Loucy (cell line): ENCODE measurements around the gene AGBL1.

Source experiments
- H2AFZ ChIP-seq: fragments of 200-600 bp; sonication (generic); 2 replicates; pipeline ENCODE4 v1.6.0; 2016; ENCODE audit warnings: antibody characterized with exemption, mild to moderate bottlenecking, low read length, moderate library complexity
- H3F3A ChIP-seq: fragments of 200-600 bp; 2 replicates; pipeline ENCODE4 v1.6.0; 2016; ENCODE audit warnings: antibody characterized with exemption, low read depth, mild to moderate bottlenecking
- H3K27me3 ChIP-seq: fragments of 200-600 bp; sonication (generic); 2 replicates; pipeline ENCODE4 v1.6.1; 2014; ENCODE audit warnings: low read length, mild to moderate bottlenecking; ENCODE audit not compliant: insufficient read depth, poor library complexity, severe bottlenecking
- H3K36me3 ChIP-seq: fragments of 200-600 bp; sonication (generic); 2 replicates; pipeline ENCODE4 v1.6.1; 2016; ENCODE audit warnings: low read length; ENCODE audit not compliant: insufficient read depth
- H3K4me1 ChIP-seq: fragments of 200-600 bp; sonication (generic); 2 replicates; pipeline ENCODE4 v1.5.1; 2014; ENCODE audit warnings: low read length, mild to moderate bottlenecking; ENCODE audit not compliant: insufficient read depth, poor library complexity, severe bottlenecking
- H3K4me2 ChIP-seq: fragments of 200-600 bp; sonication (generic); 2 replicates; pipeline ENCODE4 v1.6.0; 2014; ENCODE audit warnings: antibody characterized with exemption, low read length, low read depth, mild to moderate bottlenecking; ENCODE audit not compliant: poor library complexity, severe bottlenecking
- H3K4me3 ChIP-seq: fragments of 200-600 bp; sonication (generic); 2 replicates; pipeline ENCODE4 v1.5.1; 2014; ENCODE audit warnings: low read length, mild to moderate bottlenecking, mixed read lengths; ENCODE audit not compliant: poor library complexity, severe bottlenecking
- H3K79me2 ChIP-seq: fragments of 200-600 bp; sonication (generic); 2 replicates; pipeline ENCODE4 v1.6.1; 2014; ENCODE audit warnings: low read length; ENCODE audit not compliant: insufficient read depth
- H3K9ac ChIP-seq: fragments of 200-600 bp; sonication (generic); 2 replicates; pipeline ENCODE4 v1.6.0; 2014; ENCODE audit warnings: mild to moderate bottlenecking, low read depth, low read length, moderate library complexity; ENCODE audit not compliant: poor library complexity, severe bottlenecking
- H3K9me2 ChIP-seq: fragments of 200-600 bp; sonication (generic); replicated peaks from 2 replicates; pipeline ENCODE4 v1.6.1; 2016; ENCODE audit warnings: low read depth, low read length, mixed read lengths
- H3K9me3 ChIP-seq: fragments of 200-600 bp; sonication (generic); 2 replicates; pipeline ENCODE4 v1.6.1; 2014; ENCODE audit warnings: mild to moderate bottlenecking, antibody characterized with exemption, low read length, low read depth; ENCODE audit not compliant: insufficient read depth
- H4K20me1 ChIP-seq: fragments of 200-600 bp; sonication (generic); 2 replicates; pipeline ENCODE4 v1.6.0; 2014; ENCODE audit warnings: antibody characterized with exemption, low read length, mild to moderate bottlenecking; ENCODE audit not compliant: insufficient read depth, poor library complexity, severe bottlenecking
- EZH2phosphoT487 ChIP-seq: fragments of 200-600 bp; IDR thresholded peaks from 2 replicates; pipeline ENCODE4 v1.6.1; 2018; ENCODE audit warnings: antibody characterized with exemption, mild to moderate bottlenecking, moderate library complexity, borderline replicate concordance
- TF ChIP-seq, protein P1 (sequence below): fragments of 200-600 bp; sonication (generic); conservative IDR thresholded peaks from 2 replicates; pipeline ENCODE4 v1.5.1; 2014; ENCODE audit warnings: mild to moderate bottlenecking, antibody characterized with exemption, low read length

AGBL1 gene

DNA sequence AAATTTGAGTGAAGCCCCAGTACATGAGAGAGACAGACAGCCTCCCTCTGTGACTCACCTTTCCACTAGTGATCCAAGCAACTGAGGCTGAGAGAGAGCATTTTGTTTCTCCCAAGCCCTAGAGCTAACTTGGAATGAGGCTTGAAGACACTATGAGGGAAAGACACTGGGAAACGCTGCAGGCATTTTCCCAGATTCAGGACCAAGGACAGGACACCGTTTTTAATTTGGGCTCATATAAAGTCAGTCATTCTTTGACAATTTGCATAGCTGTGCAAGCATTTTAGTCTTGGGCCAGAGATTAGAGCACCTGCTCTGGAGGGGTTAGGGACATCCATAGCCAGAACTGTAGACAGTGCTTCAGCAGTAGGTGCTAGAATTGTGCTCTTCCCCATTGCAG lies 249.0 kb downstream of the AGBL1 start:
- Histone ChIP-seq H3K4me3 (no peak overlapping the region), H3K36me3 (no peaks in the 10 kb centered on the region), H3K79me2 (no peaks in the 10 kb centered on the region), H3K4me1 (no peaks in the 10 kb centered on the region), H3F3A (no peaks in the 10 kb centered on the region), H3K27me3 (no peaks in the 10 kb centered on the region), H2AFZ (no peak overlapping the region), H3K9me3 (no peaks in the 10 kb centered on the region), H4K20me1 (no peaks in the 10 kb centered on the region), H3K9ac (no peak overlapping the region), H3K4me2 (no peak overlapping the region), H3K9me2 (peaks cover 6% of the 10 kb centered on the region; the same call in 1 of the 2 replicates)
- no peak for TF ChIP-seq EZH2phosphoT487
- TF ChIP-seq, protein P1, sequence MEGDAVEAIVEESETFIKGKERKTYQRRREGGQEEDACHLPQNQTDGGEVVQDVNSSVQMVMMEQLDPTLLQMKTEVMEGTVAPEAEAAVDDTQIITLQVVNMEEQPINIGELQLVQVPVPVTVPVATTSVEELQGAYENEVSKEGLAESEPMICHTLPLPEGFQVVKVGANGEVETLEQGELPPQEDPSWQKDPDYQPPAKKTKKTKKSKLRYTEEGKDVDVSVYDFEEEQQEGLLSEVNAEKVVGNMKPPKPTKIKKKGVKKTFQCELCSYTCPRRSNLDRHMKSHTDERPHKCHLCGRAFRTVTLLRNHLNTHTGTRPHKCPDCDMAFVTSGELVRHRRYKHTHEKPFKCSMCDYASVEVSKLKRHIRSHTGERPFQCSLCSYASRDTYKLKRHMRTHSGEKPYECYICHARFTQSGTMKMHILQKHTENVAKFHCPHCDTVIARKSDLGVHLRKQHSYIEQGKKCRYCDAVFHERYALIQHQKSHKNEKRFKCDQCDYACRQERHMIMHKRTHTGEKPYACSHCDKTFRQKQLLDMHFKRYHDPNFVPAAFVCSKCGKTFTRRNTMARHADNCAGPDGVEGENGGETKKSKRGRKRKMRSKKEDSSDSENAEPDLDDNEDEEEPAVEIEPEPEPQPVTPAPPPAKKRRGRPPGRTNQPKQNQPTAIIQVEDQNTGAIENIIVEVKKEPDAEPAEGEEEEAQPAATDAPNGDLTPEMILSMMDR: no peak

DNA sequence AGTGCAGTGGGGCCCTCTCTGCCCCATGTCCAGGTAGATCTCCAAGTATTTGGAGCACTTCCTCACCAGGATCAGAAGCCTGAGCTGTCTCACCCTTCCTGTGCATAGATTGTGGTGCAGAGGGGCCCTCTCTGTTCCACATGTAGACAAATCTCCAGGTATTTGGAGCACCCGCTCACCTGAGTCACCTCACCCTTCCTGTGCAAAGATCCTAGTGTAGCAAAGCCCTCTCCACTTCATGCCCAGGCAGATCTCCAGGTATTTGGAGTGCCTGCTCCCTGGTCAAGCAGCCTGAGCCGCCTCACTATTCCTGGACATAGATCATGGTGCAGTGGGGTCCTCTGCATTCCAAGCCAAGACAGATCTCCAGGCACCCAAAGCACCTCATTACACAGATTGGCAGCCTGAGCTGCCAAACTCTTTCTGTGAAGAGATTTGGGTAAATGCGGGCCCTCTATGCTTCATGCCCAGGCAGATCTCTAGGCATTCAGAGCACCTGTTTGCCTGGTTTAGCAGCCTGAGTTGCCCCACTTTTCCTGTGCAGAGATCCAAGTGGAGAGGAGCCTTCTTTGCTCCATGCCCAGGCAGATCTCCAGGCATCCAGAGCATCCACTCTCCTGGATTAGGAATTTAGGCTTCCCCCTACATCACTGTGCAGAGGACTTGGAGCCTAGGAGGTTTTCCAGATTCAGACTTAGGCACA lies 249.8 kb downstream of the AGBL1 start:
- Histone ChIP-seq H3K9ac (no peak overlapping the region), H3K9me2 (peaks cover 5% of the 10 kb centered on the region; the same call in 1 of the 2 replicates), H4K20me1 (no peaks in the 10 kb centered on the region), H3K9me3 (no peaks in the 10 kb centered on the region), H3K79me2 (no peaks in the 10 kb centered on the region), H3F3A (no peaks in the 10 kb centered on the region), H3K4me1 (no peaks in the 10 kb centered on the region), H3K36me3 (no peaks in the 10 kb centered on the region), H3K4me2 (no peak overlapping the region), H2AFZ (no peak overlapping the region), H3K4me3 (no peak overlapping the region), H3K27me3 (no peaks in the 10 kb centered on the region)
- TF ChIP-seq, protein P1: no peak
- no peak for TF ChIP-seq EZH2phosphoT487

DNA sequence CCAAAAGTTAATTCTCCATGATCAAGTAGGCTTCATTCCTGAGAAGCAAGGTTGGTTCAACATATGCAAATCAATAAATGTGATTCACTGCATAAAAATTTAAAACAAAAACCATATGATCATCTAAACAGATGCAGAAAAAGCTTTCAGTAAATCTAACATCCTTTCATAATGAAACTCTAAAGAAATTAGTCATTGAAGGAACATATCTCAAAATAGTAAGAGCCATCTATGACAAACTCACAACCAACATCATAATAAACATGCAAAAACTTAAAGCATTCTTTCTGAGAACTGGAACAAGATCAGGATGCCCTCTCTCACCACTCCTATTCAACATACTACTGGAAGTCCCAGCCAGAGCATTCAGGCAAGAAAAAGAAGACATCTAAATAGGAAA lies 254.1 kb downstream of the AGBL1 start:
- Histone ChIP-seq H3F3A (no peaks in the 10 kb centered on the region), H3K27me3 (no peaks in the 10 kb centered on the region), H2AFZ (no peak overlapping the region), H3K79me2 (no peaks in the 10 kb centered on the region), H3K9me2 (no peaks in the 10 kb centered on the region), H3K4me2 (no peak overlapping the region), H3K36me3 (no peaks in the 10 kb centered on the region), H3K4me3 (no peak overlapping the region), H3K9ac (no peak overlapping the region), H3K4me1 (no peaks in the 10 kb centered on the region), H3K9me3 (no peaks in the 10 kb centered on the region), H4K20me1 (no peaks in the 10 kb centered on the region)
- no peak for TF ChIP-seq EZH2phosphoT487
- TF ChIP-seq, protein P1: no peak
